Panc1 (cell line): ENCODE results near the gene FAM200A. TPM values are rescaled to one million over a fixed set of nuclear protein-coding genes. Genes with fewer than 3 reads are reported as not detected.

Source experiments
- ATAC-seq: fragments of 200-7000 bp; cut with Tn5 transposase; 2 replicates; pipeline ENCODE4 v1.9.1; 2020; ENCODE audit warnings: mild to moderate bottlenecking, moderate library complexity
- BruUV-seq: library from RNA; stranded (reverse); fragments of 400-500 nt; replicated peaks from 2 replicates; lab custom pipeline; 2021; lab: Mats Ljungman, UMichigan
- CTCF ChIA-PET: fragments of 300-600 bp; sonication (Branson Sonifier 250); formaldehyde crosslinking; loops from one replicate; lab custom pipeline; 2022; ENCODE audit warnings: antibody characterized with exemption; lab: Charles Lee
- POLR2A ChIA-PET: fragments of 300-600 bp; sonication (Branson Sonifier 250); formaldehyde crosslinking; loops from one replicate; lab custom pipeline; 2022; ENCODE audit warnings: antibody characterized with exemption; lab: Charles Lee
- DNase-seq: peaks from one replicate; pipeline ENCODE4 v3.0.0-alpha.2; 2010; ENCODE audit warnings: low read depth, low spot score
- H3K27ac ChIP-seq: 2 replicates; pipeline ENCODE4 v1.5.1; 2011; ENCODE audit warnings: mild to moderate bottlenecking, low read length, inconsistent platforms
- H3K27me3 ChIP-seq: fragments of 200-500 bp; sonication (Bioruptor generic); 2 replicates; pipeline ENCODE4 v1.6.0; 2014; ENCODE audit warnings: low read length, inconsistent platforms; ENCODE audit not compliant: control insufficient read depth, insufficient read depth
- H3K36me3 ChIP-seq: fragments of 200-500 bp; sonication (Bioruptor generic); 2 replicates; pipeline ENCODE4 v1.5.1; 2014; ENCODE audit warnings: inconsistent platforms, mild to moderate bottlenecking, low read length, moderate library complexity; ENCODE audit not compliant: control insufficient read depth, insufficient read depth
- H3K4me1 ChIP-seq: 2 replicates; pipeline ENCODE4 v1.5.1; 2011; ENCODE audit warnings: inconsistent platforms, mild to moderate bottlenecking, low read length, moderate library complexity; ENCODE audit not compliant: control insufficient read depth, insufficient read depth
- H3K4me3 ChIP-seq, 2 experiments: 2 replicates each; pipeline ENCODE4 v1.5.1; 2011 to 2012; ENCODE audit warnings: low read depth in 2 of 2, low read length in 2 of 2, mild to moderate bottlenecking in 2 of 2, inconsistent platforms in 1 of 2, moderate library complexity in 1 of 2
- H3K9me3 ChIP-seq: fragments of 200-500 bp; sonication (Bioruptor generic); 2 replicates; pipeline ENCODE4 v1.5.1; 2014; ENCODE audit warnings: low read depth, mild to moderate bottlenecking, inconsistent platforms, low read length, moderate library complexity; ENCODE audit not compliant: control insufficient read depth, insufficient read depth
- POLR2AphosphoS5 ChIP-seq: IDR thresholded peaks from 2 replicates; pipeline ENCODE4 v1.6.1; 2012; ENCODE audit warnings: mild to moderate bottlenecking, low read depth, low read length, moderate library complexity
- SIN3A ChIP-seq: IDR thresholded peaks from 2 replicates; pipeline ENCODE4 v1.6.1; 2012; ENCODE audit warnings: low read depth, mild to moderate bottlenecking, low read length, moderate library complexity, borderline replicate concordance; ENCODE audit not compliant: insufficient read depth
- TCF7L2 ChIP-seq: IDR thresholded peaks from 2 replicates; pipeline ENCODE4 v1.6.1; 2011; ENCODE audit warnings: mild to moderate bottlenecking, low read depth, low read length, inconsistent platforms
- in situ Hi-C: cut with HindIII; loops from 2 replicates; pipeline ENCODE4 v1.10.0; 2016; ENCODE audit warnings: low sequenced_read_pairs, low pct_unique_long_range_greater_than_20kb
- intact Hi-C: fragments of 100-400 bp; cut with micrococcal nuclease; formaldehyde crosslinking; loops from one replicate; pipeline ENCODE4 v1.10.0; 2022; ENCODE audit not compliant: unreplicated experiment
- total RNA-seq: library from RNA; stranded (reverse); gene quantifications from one replicate; pipeline ENCODE4 v1.2.1, GENCODE V29; 2021; ENCODE audit not compliant: unreplicated experiment
- TF ChIP-seq, protein P1 (sequence below), 2 experiments: IDR thresholded peaks; 2 replicates each; pipeline ENCODE4 v1.6.1; 2011 to 2012; ENCODE audit warnings: low read depth in 2 of 2, control low read depth in 1 of 2, low read length in 1 of 2, mild to moderate bottlenecking in 1 of 2, moderate library complexity in 1 of 2; ENCODE audit not compliant: insufficient read depth in 1 of 2
- TF ChIP-seq, protein P2 (sequence below): fragments of 450-650 bp; IDR thresholded peaks from 2 replicates; pipeline ENCODE4 v1.5.1; 2017; ENCODE audit warnings: mild to moderate bottlenecking

The FAM200A gene
- total RNA-seq, 1 experiment from 2014 or later, result 4.6 TPM

DNA sequence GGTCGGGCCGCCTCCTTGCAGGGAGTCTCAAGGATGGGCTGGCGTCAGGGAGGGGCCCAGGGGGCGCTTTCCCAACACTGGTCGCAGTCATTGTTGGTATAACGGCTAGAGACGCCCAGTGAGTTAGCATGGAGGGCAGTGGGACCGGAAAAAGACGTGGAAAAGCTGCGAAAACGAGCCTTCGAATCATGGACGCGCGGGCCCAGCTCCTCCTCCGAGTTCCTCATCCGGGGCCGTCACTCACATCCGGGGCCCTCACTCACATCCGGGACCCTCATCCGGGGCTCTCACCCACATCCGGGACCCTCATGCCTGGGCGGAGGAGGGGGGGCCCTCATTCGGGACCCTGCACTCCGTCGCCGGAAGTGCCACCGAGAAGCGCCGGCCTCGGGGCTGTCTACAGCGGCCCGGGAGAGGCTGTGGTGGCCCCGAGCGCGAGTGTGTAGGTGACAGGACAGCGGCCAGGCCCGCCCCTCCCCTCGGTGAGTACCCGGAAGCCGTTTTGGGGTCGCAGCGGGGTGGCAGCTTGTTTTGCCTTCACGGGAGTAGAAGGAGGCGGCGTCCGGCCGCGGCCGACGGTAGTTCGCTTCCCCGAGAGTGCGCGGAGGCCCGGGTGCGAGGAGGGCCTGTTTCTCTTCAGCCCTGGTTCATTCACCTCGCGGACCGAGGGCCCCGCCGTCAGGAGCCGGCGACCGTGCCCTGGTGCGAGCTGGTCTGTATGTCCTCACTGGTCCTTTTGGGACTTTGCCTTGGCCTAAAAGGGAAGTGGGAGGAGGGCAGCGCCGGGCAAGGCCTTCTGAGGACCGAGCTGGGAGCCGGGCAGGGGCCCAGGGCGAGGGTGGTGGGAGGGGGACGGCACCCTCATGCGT is 6.6 kb upstream of the FAM200A start, which contains the start of gene ZNF655:
Gene ZNF655 (plus strand): TSS at position 337 of the 869 bp plus-strand sequence. CDS start 1,918 bp downstream, outside the sequence.
- Histone ChIP-seq H3K27ac (peak within 1 kb of the TSS; percentile 93), H3K4me3 (peak within 1 kb of the TSS; percentile 68 to 89), H3K36me3 (peaks cover 21% of the 10 kb centered on the region), H3K27me3 (no peaks in the 10 kb centered on the region), H3K4me1 (peaks cover 27% of the 10 kb centered on the region), H3K9me3 (no peaks in the 10 kb centered on the region)
- CTCF ChIA-PET, result interaction anchor here (0.5 to 1.0 kb wide), 2 partner anchors 54 to 312 kb away, joined by 3 read pairs; partner anchors contain the start of gene ZKSCAN5
- ATAC-seq (peak; percentile 90), DNase-seq (no peak)
- intact Hi-C loops (loop anchor here (10.0 kb wide), 1 partner anchor 54 kb away; the partner anchor contains the start of genes ZKSCAN5 and ZNF394), in situ Hi-C loops (no loop called here)
- TF ChIP-seq, protein P1, sequence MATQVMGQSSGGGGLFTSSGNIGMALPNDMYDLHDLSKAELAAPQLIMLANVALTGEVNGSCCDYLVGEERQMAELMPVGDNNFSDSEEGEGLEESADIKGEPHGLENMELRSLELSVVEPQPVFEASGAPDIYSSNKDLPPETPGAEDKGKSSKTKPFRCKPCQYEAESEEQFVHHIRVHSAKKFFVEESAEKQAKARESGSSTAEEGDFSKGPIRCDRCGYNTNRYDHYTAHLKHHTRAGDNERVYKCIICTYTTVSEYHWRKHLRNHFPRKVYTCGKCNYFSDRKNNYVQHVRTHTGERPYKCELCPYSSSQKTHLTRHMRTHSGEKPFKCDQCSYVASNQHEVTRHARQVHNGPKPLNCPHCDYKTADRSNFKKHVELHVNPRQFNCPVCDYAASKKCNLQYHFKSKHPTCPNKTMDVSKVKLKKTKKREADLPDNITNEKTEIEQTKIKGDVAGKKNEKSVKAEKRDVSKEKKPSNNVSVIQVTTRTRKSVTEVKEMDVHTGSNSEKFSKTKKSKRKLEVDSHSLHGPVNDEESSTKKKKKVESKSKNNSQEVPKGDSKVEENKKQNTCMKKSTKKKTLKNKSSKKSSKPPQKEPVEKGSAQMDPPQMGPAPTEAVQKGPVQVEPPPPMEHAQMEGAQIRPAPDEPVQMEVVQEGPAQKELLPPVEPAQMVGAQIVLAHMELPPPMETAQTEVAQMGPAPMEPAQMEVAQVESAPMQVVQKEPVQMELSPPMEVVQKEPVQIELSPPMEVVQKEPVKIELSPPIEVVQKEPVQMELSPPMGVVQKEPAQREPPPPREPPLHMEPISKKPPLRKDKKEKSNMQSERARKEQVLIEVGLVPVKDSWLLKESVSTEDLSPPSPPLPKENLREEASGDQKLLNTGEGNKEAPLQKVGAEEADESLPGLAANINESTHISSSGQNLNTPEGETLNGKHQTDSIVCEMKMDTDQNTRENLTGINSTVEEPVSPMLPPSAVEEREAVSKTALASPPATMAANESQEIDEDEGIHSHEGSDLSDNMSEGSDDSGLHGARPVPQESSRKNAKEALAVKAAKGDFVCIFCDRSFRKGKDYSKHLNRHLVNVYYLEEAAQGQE (IDR thresholded peaks at IDR 0.05; ENCODE audit: insufficient read depth in 1 of 2, low read depth in 2 of 2, low read length in 1 of 2), result no peak; a peak in 1 of 4 replicates
- peak; percentile 82 for TF ChIP-seq POLR2AphosphoS5
- TF ChIP-seq SIN3A, result peak; percentile 85; the same call in 1 of the 2 replicates
- TF ChIP-seq, protein P2, sequence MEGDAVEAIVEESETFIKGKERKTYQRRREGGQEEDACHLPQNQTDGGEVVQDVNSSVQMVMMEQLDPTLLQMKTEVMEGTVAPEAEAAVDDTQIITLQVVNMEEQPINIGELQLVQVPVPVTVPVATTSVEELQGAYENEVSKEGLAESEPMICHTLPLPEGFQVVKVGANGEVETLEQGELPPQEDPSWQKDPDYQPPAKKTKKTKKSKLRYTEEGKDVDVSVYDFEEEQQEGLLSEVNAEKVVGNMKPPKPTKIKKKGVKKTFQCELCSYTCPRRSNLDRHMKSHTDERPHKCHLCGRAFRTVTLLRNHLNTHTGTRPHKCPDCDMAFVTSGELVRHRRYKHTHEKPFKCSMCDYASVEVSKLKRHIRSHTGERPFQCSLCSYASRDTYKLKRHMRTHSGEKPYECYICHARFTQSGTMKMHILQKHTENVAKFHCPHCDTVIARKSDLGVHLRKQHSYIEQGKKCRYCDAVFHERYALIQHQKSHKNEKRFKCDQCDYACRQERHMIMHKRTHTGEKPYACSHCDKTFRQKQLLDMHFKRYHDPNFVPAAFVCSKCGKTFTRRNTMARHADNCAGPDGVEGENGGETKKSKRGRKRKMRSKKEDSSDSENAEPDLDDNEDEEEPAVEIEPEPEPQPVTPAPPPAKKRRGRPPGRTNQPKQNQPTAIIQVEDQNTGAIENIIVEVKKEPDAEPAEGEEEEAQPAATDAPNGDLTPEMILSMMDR, result no peak
- TF ChIP-seq TCF7L2, result no peak
- POLR2A ChIA-PET, result interaction anchor here (1.8 kb wide), 1 partner anchor 54 kb away, joined by 8 read pairs; the partner anchor contains the start of gene ZKSCAN5
- BruUV-seq, result no TSS peak

DNA sequence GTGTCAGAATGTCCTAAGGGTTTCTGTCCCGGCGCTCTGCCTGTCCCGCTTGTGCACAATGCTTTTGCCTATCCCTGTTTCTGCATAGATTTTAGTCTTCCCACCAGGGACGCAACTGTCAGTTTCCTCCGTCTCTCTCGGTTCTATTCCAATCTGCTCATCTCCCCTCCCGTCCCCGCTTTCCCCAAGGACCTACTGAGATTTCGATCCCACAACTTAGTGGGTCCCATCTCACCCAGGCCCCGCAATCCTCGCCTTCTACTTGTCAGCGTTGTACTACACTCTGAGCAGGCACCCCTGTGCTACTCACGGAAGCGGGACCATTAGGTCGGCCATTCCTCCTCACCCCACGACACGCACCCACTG is 6.0 kb upstream of the FAM200A start:
- DNase-seq (no peak), ATAC-seq (peak; percentile 55; the same call in 1 of the 2 replicates)
- intact Hi-C loops (loop anchor here (10.0 kb wide), 1 partner anchor 53 kb away; the partner anchor contains the start of genes ZKSCAN5 and ZNF394), in situ Hi-C loops (no loop called here)
- no peaks in the 10 kb centered on the region for H3K9me3 ChIP-seq
- POLR2A ChIA-PET, result interaction anchor here (1.8 kb wide), 1 partner anchor 53 kb away, joined by 8 read pairs; the partner anchor contains the start of gene ZKSCAN5
- peak overlapping the region; percentile 68 to 89 for H3K4me3 ChIP-seq
- H3K4me1 ChIP-seq, result peaks cover 23% of the 10 kb centered on the region
- H3K27ac ChIP-seq, result peak overlapping the region; percentile 93
- CTCF ChIA-PET, result interaction anchor here (0.5 to 1.0 kb wide), 2 partner anchors 54 to 312 kb away, joined by 3 read pairs; partner anchors contain the start of gene ZKSCAN5
- TF ChIP-seq, protein P2, result no peak
- no TSS peak for BruUV-seq
- peaks cover 19% of the 10 kb centered on the region for H3K36me3 ChIP-seq
- no peaks in the 10 kb centered on the region for H3K27me3 ChIP-seq
